HCT116 (cell line): ENCODE measurements around the gene BPIFB4. TPM values are rescaled to one million over a fixed set of nuclear protein-coding genes. Genes with fewer than 3 reads are reported as not detected.

Experiments
- ATAC-seq: fragments of 200-7000 bp; cut with Tn5 transposase; 2 replicates; pipeline ENCODE4 v1.9.1; 2020; ENCODE audit warnings: mild to moderate bottlenecking, moderate library complexity
- BruUV-seq: library from RNA; stranded (reverse); fragments of 400-500 nt; replicated peaks from 2 replicates; lab custom pipeline; 2021; lab: Mats Ljungman, UMichigan
- CTCF ChIA-PET: fragments of 300-600 bp; sonication (Branson Sonifier 250); formaldehyde crosslinking; loops from one replicate; lab custom pipeline; 2021; ENCODE audit warnings: antibody characterized with exemption; lab: Charles Lee
- POLR2A ChIA-PET: fragments of 300-600, 350-600 bp; sonication (Branson Sonifier 250); formaldehyde crosslinking; loops from one replicate; lab custom pipeline; 2021; ENCODE audit warnings: antibody characterized with exemption; lab: Charles Lee
- RAD21 ChIA-PET, 2 experiments: fragments of 300-600 bp; sonication (Branson Sonifier 250); formaldehyde crosslinking; loops; one replicate each; lab custom pipeline; 2023; ENCODE audit warnings: low total read pairs in 2 of 2; ENCODE audit not compliant: uncharacterized antibody in 2 of 2, unreplicated experiment in 2 of 2, low non-redundant PET in 1 of 2; lab: Charles Lee
- DNase-seq: peaks from one replicate; pipeline ENCODE4 v3.0.0-alpha.2; 2010; ENCODE audit warnings: low read depth, low spot score
- H2AFZ ChIP-seq: fragments of 200-600 bp; shearing (Covaris generic), sonication (generic); 2 replicates; pipeline ENCODE4 v1.6.1; 2017; ENCODE audit warnings: low read depth, mixed run types, mixed read lengths, antibody characterized with exemption, low read length; ENCODE audit not compliant: poor library complexity, severe bottlenecking
- H3K27ac ChIP-seq: 2 replicates; pipeline ENCODE4 v1.5.1; 2012; ENCODE audit warnings: low read depth, low read length
- H3K27me3 ChIP-seq: fragments of 200-600 bp; sonication (generic); 2 replicates; pipeline ENCODE4 v1.6.1; 2016; ENCODE audit warnings: mixed run types, low read length, mixed read lengths; ENCODE audit not compliant: insufficient read depth
- H3K36me3 ChIP-seq, 2 experiments: fragments of 200-500 bp in 1 of 2; fragments of 200-600 bp in 1 of 2; sonication (Bioruptor generic) in 1 of 2; sonication (generic) in 1 of 2; 2 replicates each; pipeline versions ENCODE4 v1.5.1 to v1.6.1; 2014 to 2016; ENCODE audit warnings: low read length in 2 of 2, inconsistent platforms in 1 of 2, mixed read lengths in 1 of 2, mixed run types in 1 of 2; ENCODE audit not compliant: insufficient read depth in 2 of 2, control insufficient read depth in 1 of 2
- H3K4me1 ChIP-seq, 2 experiments: fragments of 200-600 bp in 1 of 2; sonication (generic) in 1 of 2; 2 replicates each; pipeline versions ENCODE4 v1.5.1 to v1.6.1; 2012 to 2017; ENCODE audit warnings: low read length in 2 of 2, inconsistent platforms in 1 of 2, mild to moderate bottlenecking in 1 of 2, mixed read lengths in 1 of 2, mixed run types in 1 of 2, moderate library complexity in 1 of 2; ENCODE audit not compliant: insufficient read depth in 2 of 2, control insufficient read depth in 1 of 2
- H3K4me2 ChIP-seq: fragments of 200-600 bp; sonication (generic); 2 replicates; pipeline ENCODE4 v1.6.1; 2017; ENCODE audit warnings: mixed run types, low read length, mixed read lengths
- H3K4me3 ChIP-seq, 2 experiments: fragments of 200-600 bp in 1 of 2; sonication (generic) in 1 of 2; replicated peaks in 1 of 2; 2 replicates each; pipeline ENCODE4 v1.5.1; 2011 to 2016; ENCODE audit warnings: low read length in 2 of 2, control low read depth in 1 of 2, low read depth in 1 of 2, mild to moderate bottlenecking in 1 of 2, mixed read lengths in 1 of 2, mixed run types in 1 of 2
- H3K79me2 ChIP-seq: fragments of 200-600 bp; sonication (generic); 2 replicates; pipeline ENCODE4 v1.6.1; 2017; ENCODE audit warnings: mild to moderate bottlenecking, mixed run types, low read length, moderate library complexity, mixed read lengths; ENCODE audit not compliant: insufficient read depth
- H3K9ac ChIP-seq: fragments of 200-600 bp; sonication (generic); 2 replicates; pipeline ENCODE4 v1.6.1; 2016; ENCODE audit warnings: low read length, mixed read lengths
- H3K9me2 ChIP-seq: fragments of 200-600 bp; sonication (generic), shearing (Covaris generic); 2 replicates; pipeline ENCODE4 v1.6.1; 2017; ENCODE audit warnings: mixed run types, mild to moderate bottlenecking, moderate library complexity; ENCODE audit not compliant: insufficient read depth
- H3K9me3 ChIP-seq, 2 experiments: fragments of 200-500 bp in 1 of 2; fragments of 200-600 bp in 1 of 2; sonication (Bioruptor generic) in 1 of 2; sonication (generic) in 1 of 2; 2 replicates each; pipeline ENCODE4 v1.6.1; 2014 to 2017; ENCODE audit warnings: low read length in 2 of 2, mixed read lengths in 2 of 2, inconsistent platforms in 1 of 2, low read depth in 1 of 2, mild to moderate bottlenecking in 1 of 2, mixed run types in 1 of 2, moderate library complexity in 1 of 2; ENCODE audit not compliant: control insufficient read depth in 1 of 2, insufficient read depth in 1 of 2
- H4K20me1 ChIP-seq: fragments of 200-600 bp; sonication (generic), shearing (Covaris generic); 2 replicates; pipeline ENCODE4 v1.6.1; 2017; ENCODE audit warnings: mixed run types, mild to moderate bottlenecking, moderate library complexity; ENCODE audit not compliant: insufficient read depth
- CBX3 ChIP-seq: IDR thresholded peaks from 2 replicates; pipeline ENCODE4 v1.6.1; 2012; ENCODE audit warnings: low read depth
- CEBPB ChIP-seq: IDR thresholded peaks from 2 replicates; pipeline ENCODE4 v1.6.1; 2012; ENCODE audit warnings: low read depth
- EGR1 ChIP-seq: IDR thresholded peaks from 2 replicates; pipeline ENCODE4 v1.6.1; 2012; ENCODE audit warnings: low read depth
- ELF1 ChIP-seq: IDR thresholded peaks from 2 replicates; pipeline ENCODE4 v1.6.1; 2012; ENCODE audit warnings: low read depth, borderline replicate concordance
- EZH2 ChIP-seq: fragments of 200-600 bp; sonication (generic); IDR thresholded peaks from 2 replicates; pipeline ENCODE4 v1.6.1; 2017; ENCODE audit warnings: antibody characterized with exemption, mixed run types
- EZH2phosphoT487 ChIP-seq: fragments of 200-600 bp; IDR thresholded peaks from 2 replicates; pipeline ENCODE4 v1.6.1; 2018; ENCODE audit warnings: antibody characterized with exemption, borderline replicate concordance
- FOSL1 ChIP-seq: IDR thresholded peaks from 2 replicates; pipeline ENCODE4 v1.6.1; 2012; ENCODE audit warnings: low read depth
- JUND ChIP-seq: IDR thresholded peaks from 2 replicates; pipeline ENCODE4 v1.6.1; 2012
- POLR2AphosphoS5 ChIP-seq: IDR thresholded peaks from 2 replicates; pipeline ENCODE4 v1.6.1; 2011; ENCODE audit warnings: mild to moderate bottlenecking, low read depth, low read length, moderate library complexity
- RAD21 ChIP-seq: IDR thresholded peaks from 2 replicates; pipeline ENCODE4 v1.6.1; 2012; ENCODE audit warnings: low read depth, mild to moderate bottlenecking
- REST ChIP-seq: IDR thresholded peaks from 2 replicates; pipeline ENCODE4 v1.6.1; 2012; ENCODE audit warnings: low read depth
- SIN3A ChIP-seq: IDR thresholded peaks from 2 replicates; pipeline ENCODE4 v1.6.1; 2012; ENCODE audit warnings: low read depth
- SP1 ChIP-seq: IDR thresholded peaks from 2 replicates; pipeline ENCODE4 v1.6.1; 2012; ENCODE audit warnings: low read depth
- SRF ChIP-seq: IDR thresholded peaks from 2 replicates; pipeline ENCODE4 v1.6.1; 2012; ENCODE audit warnings: low read depth
- TCF7L2 ChIP-seq: IDR thresholded peaks from 2 replicates; pipeline ENCODE4 v1.7.0; 2011; ENCODE audit warnings: borderline replicate concordance, inconsistent platforms; ENCODE audit not compliant: insufficient read depth, insufficient read length; ENCODE audit errors: extremely low read depth
- ZFX ChIP-seq: fragments of 450-650 bp; IDR thresholded peaks from 2 replicates; pipeline ENCODE4 v1.6.1; 2017
- intact Hi-C: fragments of 100-400 bp; cut with micrococcal nuclease; formaldehyde crosslinking; loops from 2 replicates; pipeline ENCODE4 v1.10.0; 2022
- total RNA-seq: library from RNA; stranded (reverse); gene quantifications from one replicate; pipeline ENCODE4 v1.2.1, GENCODE V29; 2021; ENCODE audit not compliant: unreplicated experiment
- TF ChIP-seq, protein P1 (sequence below): IDR thresholded peaks from 2 replicates; pipeline ENCODE4 v1.6.1; 2011; ENCODE audit warnings: mild to moderate bottlenecking, low read length, moderate library complexity; ENCODE audit not compliant: insufficient replicate concordance; ENCODE audit errors: extremely low read depth
- TF ChIP-seq, protein P2 (sequence below), 3 experiments: fragments of 200-600 bp in 1 of 3; sonication (generic) in 1 of 3; IDR thresholded peaks in 2 of 3; conservative IDR thresholded peaks in 1 of 3; 2 replicates each; pipeline ENCODE4 v1.5.1; 2012 to 2017; ENCODE audit warnings: low read depth in 2 of 3, low read length in 2 of 3, antibody characterized with exemption in 1 of 3, borderline replicate concordance in 1 of 3, control low read depth in 1 of 3, mild to moderate bottlenecking in 1 of 3, mixed read lengths in 1 of 3, mixed run types in 1 of 3, moderate library complexity in 1 of 3; ENCODE audit not compliant: insufficient read depth in 1 of 3
- TF ChIP-seq, protein P3 (sequence below): IDR thresholded peaks from 2 replicates; pipeline ENCODE4 v1.6.1; 2012

Gene BPIFB4
- total RNA-seq, 1 experiment from 2014 or later = not detected

DNA sequence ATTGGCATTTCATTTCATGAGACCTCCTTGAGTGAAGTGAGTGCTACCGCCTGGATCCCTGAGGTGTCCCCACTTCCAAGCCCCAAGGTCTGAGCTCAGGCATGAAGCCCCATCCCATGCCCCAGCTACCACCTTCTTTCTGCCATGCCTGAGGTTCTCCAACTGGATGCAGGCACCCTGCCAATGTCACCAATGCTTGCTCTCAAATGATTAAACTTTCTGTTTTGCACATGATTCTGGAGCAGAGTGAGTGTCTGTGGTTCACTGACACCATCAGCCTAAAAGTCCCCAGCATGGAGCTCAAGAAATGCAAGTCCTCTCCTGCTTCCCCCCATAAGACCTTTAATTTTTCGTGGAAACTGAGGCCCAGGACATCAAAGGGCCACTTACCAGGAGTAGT lies 44.8 kb downstream of the BPIFB4 start:
- Histone ChIP-seq H3K27me3 (0 out of 2 replicates have a peak, but pooled peaks cover under 1% of the 10 kb centered on the region), H3K4me2 (no peak overlapping the region), H4K20me1 (no peaks in the 10 kb centered on the region), H2AFZ (no peak overlapping the region), H3K9ac (no peak overlapping the region), H3K27ac (no peak overlapping the region), H3K9me2 (no peaks in the 10 kb centered on the region), H3K4me3 (no peak overlapping the region), H3K4me1 (peaks cover 3 to 11% of the 10 kb centered on the region in 2 experiments; a peak in 3 of 4 replicates), H3K79me2 (no peaks in the 10 kb centered on the region), H3K9me3 (peaks cover 0 to 4% of the 10 kb centered on the region in 2 experiments; a peak in 1 of 4 replicates), H3K36me3 (no peaks in the 10 kb centered on the region)
- POLR2A ChIA-PET = no interaction called here
- ATAC-seq (no peak), DNase-seq (no peak)
- TF ChIP-seq POLR2AphosphoS5 (no peak), EZH2phosphoT487 (no peak), CBX3 (no peak), EZH2 (no peak), EGR1 (no peak), REST (no peak), TCF7L2 (no peak), SIN3A (no peak), CEBPB (no peak), FOSL1 (no peak), JUND (no peak), SP1 (no peak), ZFX (no peak), SRF (no peak), RAD21 (no peak), ELF1 (no peak)
- TF ChIP-seq, protein P1, sequence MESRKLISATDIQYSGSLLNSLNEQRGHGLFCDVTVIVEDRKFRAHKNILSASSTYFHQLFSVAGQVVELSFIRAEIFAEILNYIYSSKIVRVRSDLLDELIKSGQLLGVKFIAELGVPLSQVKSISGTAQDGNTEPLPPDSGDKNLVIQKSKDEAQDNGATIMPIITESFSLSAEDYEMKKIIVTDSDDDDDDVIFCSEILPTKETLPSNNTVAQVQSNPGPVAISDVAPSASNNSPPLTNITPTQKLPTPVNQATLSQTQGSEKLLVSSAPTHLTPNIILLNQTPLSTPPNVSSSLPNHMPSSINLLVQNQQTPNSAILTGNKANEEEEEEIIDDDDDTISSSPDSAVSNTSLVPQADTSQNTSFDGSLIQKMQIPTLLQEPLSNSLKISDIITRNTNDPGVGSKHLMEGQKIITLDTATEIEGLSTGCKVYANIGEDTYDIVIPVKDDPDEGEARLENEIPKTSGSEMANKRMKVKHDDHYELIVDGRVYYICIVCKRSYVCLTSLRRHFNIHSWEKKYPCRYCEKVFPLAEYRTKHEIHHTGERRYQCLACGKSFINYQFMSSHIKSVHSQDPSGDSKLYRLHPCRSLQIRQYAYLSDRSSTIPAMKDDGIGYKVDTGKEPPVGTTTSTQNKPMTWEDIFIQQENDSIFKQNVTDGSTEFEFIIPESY = no peak
- TF ChIP-seq, protein P2, sequence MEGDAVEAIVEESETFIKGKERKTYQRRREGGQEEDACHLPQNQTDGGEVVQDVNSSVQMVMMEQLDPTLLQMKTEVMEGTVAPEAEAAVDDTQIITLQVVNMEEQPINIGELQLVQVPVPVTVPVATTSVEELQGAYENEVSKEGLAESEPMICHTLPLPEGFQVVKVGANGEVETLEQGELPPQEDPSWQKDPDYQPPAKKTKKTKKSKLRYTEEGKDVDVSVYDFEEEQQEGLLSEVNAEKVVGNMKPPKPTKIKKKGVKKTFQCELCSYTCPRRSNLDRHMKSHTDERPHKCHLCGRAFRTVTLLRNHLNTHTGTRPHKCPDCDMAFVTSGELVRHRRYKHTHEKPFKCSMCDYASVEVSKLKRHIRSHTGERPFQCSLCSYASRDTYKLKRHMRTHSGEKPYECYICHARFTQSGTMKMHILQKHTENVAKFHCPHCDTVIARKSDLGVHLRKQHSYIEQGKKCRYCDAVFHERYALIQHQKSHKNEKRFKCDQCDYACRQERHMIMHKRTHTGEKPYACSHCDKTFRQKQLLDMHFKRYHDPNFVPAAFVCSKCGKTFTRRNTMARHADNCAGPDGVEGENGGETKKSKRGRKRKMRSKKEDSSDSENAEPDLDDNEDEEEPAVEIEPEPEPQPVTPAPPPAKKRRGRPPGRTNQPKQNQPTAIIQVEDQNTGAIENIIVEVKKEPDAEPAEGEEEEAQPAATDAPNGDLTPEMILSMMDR (IDR thresholded peaks at IDR 0.05 in 2 of 3, conservative IDR thresholded peaks at IDR 0.05 in 1 of 3; ENCODE audit: borderline replicate concordance in 1 of 3, insufficient read depth in 1 of 3, low read depth in 2 of 3, low read length in 2 of 3) = no peak
- TF ChIP-seq, protein P3, sequence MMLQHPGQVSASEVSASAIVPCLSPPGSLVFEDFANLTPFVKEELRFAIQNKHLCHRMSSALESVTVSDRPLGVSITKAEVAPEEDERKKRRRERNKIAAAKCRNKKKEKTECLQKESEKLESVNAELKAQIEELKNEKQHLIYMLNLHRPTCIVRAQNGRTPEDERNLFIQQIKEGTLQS = no peak
- CTCF ChIA-PET = no interaction called here
- no TSS peak for BruUV-seq
- RAD21 ChIA-PET = no interaction called here
- intact Hi-C loops = no loop called here
